ENCODE data around the gene SYNJ1.

Gene SYNJ1

GRCh38 chr21:32587651-32588050 is 140.2 kb downstream of the SYNJ1 start:
- no peaks in the 10 kb centered on the region for H3F3A ChIP-seq (ENCODE audit: control insufficient read depth, insufficient read depth)
- H3K4me2 ChIP-seq (ENCODE audit: low read length), result no peak overlapping the region
- no peak overlapping the region for H3K4me3 ChIP-seq (ENCODE audit: low read length)
- H3K4me1 ChIP-seq (ENCODE audit: control insufficient read depth, low read length), result no peaks in the 10 kb centered on the region
- no peaks in the 10 kb centered on the region for H3K79me2 ChIP-seq (ENCODE audit: control insufficient read depth, low read length)
- H3K9me2 ChIP-seq (replicated peaks; ENCODE audit: control insufficient read depth, low read length), result no peaks in the 10 kb centered on the region
- TF ChIP-seq, protein P1, sequence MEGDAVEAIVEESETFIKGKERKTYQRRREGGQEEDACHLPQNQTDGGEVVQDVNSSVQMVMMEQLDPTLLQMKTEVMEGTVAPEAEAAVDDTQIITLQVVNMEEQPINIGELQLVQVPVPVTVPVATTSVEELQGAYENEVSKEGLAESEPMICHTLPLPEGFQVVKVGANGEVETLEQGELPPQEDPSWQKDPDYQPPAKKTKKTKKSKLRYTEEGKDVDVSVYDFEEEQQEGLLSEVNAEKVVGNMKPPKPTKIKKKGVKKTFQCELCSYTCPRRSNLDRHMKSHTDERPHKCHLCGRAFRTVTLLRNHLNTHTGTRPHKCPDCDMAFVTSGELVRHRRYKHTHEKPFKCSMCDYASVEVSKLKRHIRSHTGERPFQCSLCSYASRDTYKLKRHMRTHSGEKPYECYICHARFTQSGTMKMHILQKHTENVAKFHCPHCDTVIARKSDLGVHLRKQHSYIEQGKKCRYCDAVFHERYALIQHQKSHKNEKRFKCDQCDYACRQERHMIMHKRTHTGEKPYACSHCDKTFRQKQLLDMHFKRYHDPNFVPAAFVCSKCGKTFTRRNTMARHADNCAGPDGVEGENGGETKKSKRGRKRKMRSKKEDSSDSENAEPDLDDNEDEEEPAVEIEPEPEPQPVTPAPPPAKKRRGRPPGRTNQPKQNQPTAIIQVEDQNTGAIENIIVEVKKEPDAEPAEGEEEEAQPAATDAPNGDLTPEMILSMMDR (IDR thresholded peaks at IDR 0.05; ENCODE audit: low read depth, low read length, poor library complexity, severe bottlenecking), result no peak
- no peak for TF ChIP-seq EZH2phosphoT487 (IDR thresholded peaks at IDR 0.05; ENCODE audit: borderline replicate concordance, low read length)
- H3K27ac ChIP-seq (ENCODE audit: low read depth, low read length), result no peak overlapping the region
- H3K9me3 ChIP-seq (ENCODE audit: control insufficient read depth, insufficient read depth, low read length), result no peaks in the 10 kb centered on the region
- no peaks in the 10 kb centered on the region for H3K36me3 ChIP-seq (ENCODE audit: control insufficient read depth, low read length)
- H3K27me3 ChIP-seq (ENCODE audit: control insufficient read depth, low read length), result no peaks in the 10 kb centered on the region
- H4K20me1 ChIP-seq (ENCODE audit: control insufficient read depth, insufficient read depth, low read depth, low read length), result no peaks in the 10 kb centered on the region

- Histone ChIP-seq H3K79me2 (ENCODE audit: control insufficient read depth, low read length) (no peaks in the 10 kb centered on the region), H3K4me3 (ENCODE audit: low read length) (no peak overlapping the region), H3K9me3 (ENCODE audit: control insufficient read depth, insufficient read depth, low read length) (no peaks in the 10 kb centered on the region), H3K4me2 (ENCODE audit: low read length) (no peak overlapping the region), H4K20me1 (ENCODE audit: control insufficient read depth, insufficient read depth, low read depth, low read length) (no peaks in the 10 kb centered on the region), H3K27me3 (ENCODE audit: control insufficient read depth, low read length) (no peaks in the 10 kb centered on the region), H3K36me3 (ENCODE audit: control insufficient read depth, low read length) (no peaks in the 10 kb centered on the region), H3K9me2 (replicated peaks; ENCODE audit: control insufficient read depth, low read length) (no peaks in the 10 kb centered on the region), H3F3A (ENCODE audit: control insufficient read depth, insufficient read depth) (no peaks in the 10 kb centered on the region), H3K4me1 (ENCODE audit: control insufficient read depth, low read length) (no peaks in the 10 kb centered on the region), H3K27ac (ENCODE audit: low read depth, low read length) (no peak overlapping the region)
- TF ChIP-seq, protein P1 (IDR thresholded peaks at IDR 0.05; ENCODE audit: low read depth, low read length, poor library complexity, severe bottlenecking), result no peak
- no peak for TF ChIP-seq EZH2phosphoT487 (IDR thresholded peaks at IDR 0.05; ENCODE audit: borderline replicate concordance, low read length)
These were observed 140.7 kb downstream of the SYNJ1 start for GRCh38 chr21:32587120-32587519.

- no peak for TF ChIP-seq EZH2phosphoT487 (IDR thresholded peaks at IDR 0.05; ENCODE audit: borderline replicate concordance, low read length)
- TF ChIP-seq, protein P1 (IDR thresholded peaks at IDR 0.05; ENCODE audit: low read depth, low read length, poor library complexity, severe bottlenecking), result no peak
- H3K9me3 ChIP-seq (ENCODE audit: control insufficient read depth, insufficient read depth, low read length), result no peaks in the 10 kb centered on the region
- no peaks in the 10 kb centered on the region for H3K79me2 ChIP-seq (ENCODE audit: control insufficient read depth, low read length)
- no peaks in the 10 kb centered on the region for H3K27me3 ChIP-seq (ENCODE audit: control insufficient read depth, low read length)
- no peaks in the 10 kb centered on the region for H4K20me1 ChIP-seq (ENCODE audit: control insufficient read depth, insufficient read depth, low read depth, low read length)
- no peak overlapping the region for H3K27ac ChIP-seq (ENCODE audit: low read depth, low read length)
- no peak overlapping the region for H3K4me3 ChIP-seq (ENCODE audit: low read length)
- H3K4me2 ChIP-seq (ENCODE audit: low read length), result no peak overlapping the region
- H3K4me1 ChIP-seq (ENCODE audit: control insufficient read depth, low read length), result no peaks in the 10 kb centered on the region
- no peaks in the 10 kb centered on the region for H3K9me2 ChIP-seq (replicated peaks; ENCODE audit: control insufficient read depth, low read length)
- H3F3A ChIP-seq (ENCODE audit: control insufficient read depth, insufficient read depth), result no peaks in the 10 kb centered on the region
- no peaks in the 10 kb centered on the region for H3K36me3 ChIP-seq (ENCODE audit: control insufficient read depth, low read length)
These were observed 141.8 kb downstream of the SYNJ1 start for GRCh38 chr21:32585970-32586369.
